Panc1 (cell line): Measurements from ENCODE around the gene TSNAXIP1. TPM values are rescaled to one million over a fixed set of nuclear protein-coding genes. Genes with fewer than 3 reads are reported as not detected.

Experiments used
- ATAC-seq: fragments of 200-7000 bp; cut with Tn5 transposase; 2 replicates; pipeline ENCODE4 v1.9.1; 2020; ENCODE audit warnings: mild to moderate bottlenecking, moderate library complexity
- BruUV-seq: library from RNA; stranded (reverse); fragments of 400-500 nt; replicated peaks from 2 replicates; lab custom pipeline; 2021; lab: Mats Ljungman, UMichigan
- CTCF ChIA-PET: fragments of 300-600 bp; sonication (Branson Sonifier 250); formaldehyde crosslinking; loops from one replicate; lab custom pipeline; 2022; ENCODE audit warnings: antibody characterized with exemption; lab: Charles Lee
- POLR2A ChIA-PET: fragments of 300-600 bp; sonication (Branson Sonifier 250); formaldehyde crosslinking; loops from one replicate; lab custom pipeline; 2022; ENCODE audit warnings: antibody characterized with exemption; lab: Charles Lee
- DNase-seq: peaks from one replicate; pipeline ENCODE4 v3.0.0-alpha.2; 2010; ENCODE audit warnings: low read depth, low spot score
- H3K27ac ChIP-seq: 2 replicates; pipeline ENCODE4 v1.5.1; 2011; ENCODE audit warnings: mild to moderate bottlenecking, low read length, inconsistent platforms
- H3K27me3 ChIP-seq: fragments of 200-500 bp; sonication (Bioruptor generic); 2 replicates; pipeline ENCODE4 v1.6.0; 2014; ENCODE audit warnings: low read length, inconsistent platforms; ENCODE audit not compliant: control insufficient read depth, insufficient read depth
- H3K36me3 ChIP-seq: fragments of 200-500 bp; sonication (Bioruptor generic); 2 replicates; pipeline ENCODE4 v1.5.1; 2014; ENCODE audit warnings: inconsistent platforms, mild to moderate bottlenecking, low read length, moderate library complexity; ENCODE audit not compliant: control insufficient read depth, insufficient read depth
- H3K4me1 ChIP-seq: 2 replicates; pipeline ENCODE4 v1.5.1; 2011; ENCODE audit warnings: inconsistent platforms, mild to moderate bottlenecking, low read length, moderate library complexity; ENCODE audit not compliant: control insufficient read depth, insufficient read depth
- H3K4me3 ChIP-seq, 2 experiments: 2 replicates each; pipeline ENCODE4 v1.5.1; 2011 to 2012; ENCODE audit warnings: low read depth in 2 of 2, low read length in 2 of 2, mild to moderate bottlenecking in 2 of 2, inconsistent platforms in 1 of 2, moderate library complexity in 1 of 2
- H3K9me3 ChIP-seq: fragments of 200-500 bp; sonication (Bioruptor generic); 2 replicates; pipeline ENCODE4 v1.5.1; 2014; ENCODE audit warnings: low read depth, mild to moderate bottlenecking, inconsistent platforms, low read length, moderate library complexity; ENCODE audit not compliant: control insufficient read depth, insufficient read depth
- CTCF ChIP-seq: fragments of 450-650 bp; IDR thresholded peaks from 2 replicates; pipeline ENCODE4 v1.5.1; 2017; ENCODE audit warnings: mild to moderate bottlenecking
- POLR2AphosphoS5 ChIP-seq: IDR thresholded peaks from 2 replicates; pipeline ENCODE4 v1.6.1; 2012; ENCODE audit warnings: mild to moderate bottlenecking, low read depth, low read length, moderate library complexity
- REST ChIP-seq, 2 experiments: IDR thresholded peaks; 2 replicates each; pipeline ENCODE4 v1.6.1; 2011 to 2012; ENCODE audit warnings: low read depth in 2 of 2, control low read depth in 1 of 2, low read length in 1 of 2, mild to moderate bottlenecking in 1 of 2, moderate library complexity in 1 of 2; ENCODE audit not compliant: insufficient read depth in 1 of 2
- SIN3A ChIP-seq: IDR thresholded peaks from 2 replicates; pipeline ENCODE4 v1.6.1; 2012; ENCODE audit warnings: low read depth, mild to moderate bottlenecking, low read length, moderate library complexity, borderline replicate concordance; ENCODE audit not compliant: insufficient read depth
- TCF7L2 ChIP-seq: IDR thresholded peaks from 2 replicates; pipeline ENCODE4 v1.6.1; 2011; ENCODE audit warnings: mild to moderate bottlenecking, low read depth, low read length, inconsistent platforms
- in situ Hi-C: cut with HindIII; loops from 2 replicates; pipeline ENCODE4 v1.10.0; 2016; ENCODE audit warnings: low sequenced_read_pairs, low pct_unique_long_range_greater_than_20kb
- intact Hi-C: fragments of 100-400 bp; cut with micrococcal nuclease; formaldehyde crosslinking; loops from one replicate; pipeline ENCODE4 v1.10.0; 2022; ENCODE audit not compliant: unreplicated experiment
- total RNA-seq: library from RNA; stranded (reverse); gene quantifications from one replicate; pipeline ENCODE4 v1.2.1, GENCODE V29; 2021; ENCODE audit not compliant: unreplicated experiment

Gene TSNAXIP1
- total RNA-seq, 1 experiment from 2014 or later, result 1.6 TPM

- ChIA-PET CTCF (no interaction called here), POLR2A (no interaction called here)
- ATAC-seq, result no peak
These were observed 47.7 kb upstream of the TSNAXIP1 start for GRCh38 chr16:67758966-67759365.

GRCh38 chr16:67760206-67760955 lies 46.3 kb upstream of the TSNAXIP1 start:
- intact Hi-C loops (no loop called here), in situ Hi-C loops (no loop called here)
- DNase-seq, result no peak
- Histone ChIP-seq H3K4me3 (no peak overlapping the region), H3K4me1 (no peaks in the 10 kb centered on the region), H3K27me3 (no peaks in the 10 kb centered on the region), H3K9me3 (no peaks in the 10 kb centered on the region), H3K36me3 (no peaks in the 10 kb centered on the region), H3K27ac (no peak overlapping the region)
- no TSS peak for BruUV-seq
- CTCF ChIA-PET, result no interaction called here
- TF ChIP-seq TCF7L2 (no peak), REST (IDR thresholded peaks at IDR 0.05; ENCODE audit: insufficient read depth in 1 of 2, low read depth in 2 of 2, low read length in 1 of 2) (no peak), SIN3A (no peak), CTCF (no peak), POLR2AphosphoS5 (no peak)
- POLR2A ChIA-PET, result no interaction called here
- no peak for ATAC-seq

More at GRCh38 chr16:67758966-67759365, 47.7 kb upstream of the TSNAXIP1 start:
- Histone ChIP-seq H3K9me3 (no peaks in the 10 kb centered on the region), H3K27ac (no peak overlapping the region), H3K27me3 (no peaks in the 10 kb centered on the region), H3K4me1 (no peaks in the 10 kb centered on the region), H3K36me3 (no peaks in the 10 kb centered on the region), H3K4me3 (no peak overlapping the region)
- intact Hi-C loops (no loop called here), in situ Hi-C loops (no loop called here)
- BruUV-seq, result no TSS peak
- DNase-seq, result no peak
- TF ChIP-seq TCF7L2 (no peak), POLR2AphosphoS5 (no peak), SIN3A (no peak), REST (IDR thresholded peaks at IDR 0.05; ENCODE audit: insufficient read depth in 1 of 2, low read depth in 2 of 2, low read length in 1 of 2) (no peak), CTCF (no peak)
